Myocyte (in vitro differentiated cells): ENCODE results near the gene CCDC91. TPM values are rescaled to one million over a fixed set of nuclear protein-coding genes. Genes with fewer than 3 reads are reported as not detected.
"Not testable (repeated sequence)": the region's sequence is repeated elsewhere in the genome, so short reads cannot be mapped to it uniquely, and the experiment has no call there.

Experiments used
- DNase-seq: peaks from one replicate; pipeline ENCODE4 v3.0.0-alpha.2; 2012; ENCODE audit warnings: low read depth
- total RNA-seq: library from RNA; depleted of rRNA; stranded (reverse); fragments of >200 nt; gene quantifications from 2 replicates; pipeline ENCODE4 v1.2.3, GENCODE V29; 2014

The CCDC91 gene
- total RNA-seq, 1 donor from 2014 or later, result 17.5 TPM

DNA sequence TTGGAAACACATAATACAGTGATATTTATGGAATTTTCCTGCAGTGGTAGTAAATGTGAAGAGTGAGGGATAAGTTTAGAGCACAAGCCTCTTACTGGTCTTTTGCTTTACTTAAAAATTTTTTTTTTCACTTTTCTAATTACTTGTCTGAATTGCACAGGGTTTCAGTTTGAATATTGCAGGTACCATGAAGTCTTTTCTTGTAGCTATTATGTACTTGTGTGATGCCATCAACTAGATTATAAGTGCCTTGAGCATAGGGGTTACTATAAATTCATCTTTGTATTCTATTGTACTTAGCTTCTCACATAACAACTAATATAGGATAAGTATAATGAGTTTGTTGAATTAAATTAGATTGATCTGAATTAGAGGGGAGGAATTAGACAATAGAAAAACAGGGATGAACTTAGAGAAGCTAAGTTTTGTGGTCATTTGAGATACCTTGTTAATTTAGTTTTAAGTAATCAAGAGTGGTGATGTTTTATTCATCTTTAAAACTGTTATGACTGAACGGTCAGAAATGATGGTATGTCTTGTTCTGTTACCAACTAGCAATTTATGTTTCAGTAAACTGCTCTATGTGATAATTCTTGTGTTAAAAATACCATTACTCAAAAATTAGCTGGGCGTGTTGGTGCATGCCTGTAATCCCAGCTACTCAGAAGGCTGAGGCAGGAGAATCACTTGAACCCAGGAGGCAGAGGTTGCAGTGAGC is 42.1 kb downstream of the CCDC91 start:
- DNase-seq, result no peak

DNA sequence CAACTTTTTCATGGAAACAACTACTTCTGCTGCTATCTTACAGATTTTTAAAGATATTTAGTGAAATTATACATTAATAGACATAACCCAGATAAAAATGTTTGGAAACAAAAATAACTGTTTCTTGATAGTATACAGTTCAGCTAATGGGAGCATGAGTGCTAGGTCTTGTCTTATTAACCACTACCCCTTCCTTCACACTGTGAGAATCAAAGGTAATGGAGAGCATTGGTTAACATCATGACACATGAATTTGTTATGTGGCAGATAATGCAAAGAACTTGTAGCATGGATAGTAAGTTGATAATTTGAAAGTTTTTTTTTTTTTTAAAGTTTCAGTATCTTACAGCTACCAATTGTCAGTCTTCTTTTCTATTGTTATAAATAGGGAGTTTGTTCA is 44.2 kb downstream of the CCDC91 start:
- DNase-seq, result no peak

DNA sequence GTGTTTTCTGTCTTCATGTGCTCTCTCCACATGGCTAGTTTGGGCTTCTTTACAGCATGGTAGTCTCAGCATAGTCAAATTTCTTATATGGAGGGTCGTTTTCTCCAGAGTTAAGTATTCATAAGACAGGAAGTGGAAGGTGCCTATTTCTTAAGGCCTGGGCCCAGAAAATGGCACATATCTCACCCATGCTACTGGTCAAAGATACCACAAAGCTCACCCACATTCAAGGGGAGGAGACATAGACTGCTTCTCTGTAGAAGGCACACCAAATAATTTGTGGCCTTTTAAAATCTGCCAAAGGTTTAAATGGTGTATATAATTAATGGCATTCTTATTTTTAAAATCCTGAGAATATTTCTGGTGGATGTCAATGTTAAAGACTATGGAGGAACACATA is 44.8 kb downstream of the CCDC91 start:
- no peak for DNase-seq

DNA sequence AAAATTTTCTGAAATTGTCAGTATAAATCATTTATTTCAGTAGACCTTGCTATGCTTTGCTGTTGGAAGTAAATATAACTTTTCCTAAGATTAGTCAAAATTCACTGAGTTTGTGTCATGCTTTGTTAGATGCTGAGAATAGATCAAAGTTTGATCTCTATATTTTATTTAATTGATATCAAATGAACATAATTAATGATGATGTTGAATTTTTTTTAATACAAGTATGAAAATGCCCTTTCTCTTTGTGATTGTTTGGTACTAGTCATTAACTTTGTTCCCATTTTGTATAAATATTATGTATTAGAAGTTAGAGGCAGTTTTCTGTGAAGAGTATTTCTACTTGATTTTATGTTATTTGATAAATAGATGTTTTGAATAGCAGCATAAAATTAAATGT is 45.7 kb downstream of the CCDC91 start:
- DNase-seq, result no peak

DNA sequence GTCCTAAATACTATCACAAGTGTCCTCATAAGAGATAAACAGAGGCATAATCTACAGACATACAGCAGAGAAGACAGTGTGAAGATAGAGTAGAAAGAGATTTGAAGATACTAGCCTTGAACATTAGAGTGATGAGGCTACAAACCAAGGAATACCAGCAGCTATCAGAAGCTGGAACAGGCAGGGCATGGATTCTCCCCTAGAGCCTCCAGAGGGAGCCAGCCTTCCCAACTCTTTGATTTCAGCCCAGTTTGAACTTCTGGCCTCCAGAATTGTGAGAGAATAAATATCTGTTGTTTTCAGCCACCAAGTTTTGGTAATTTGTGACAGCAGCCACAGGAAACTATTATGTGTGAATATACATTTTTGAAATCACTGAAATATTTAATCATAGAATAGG is 47.2 kb downstream of the CCDC91 start:
- DNase-seq, result no peak

DNA sequence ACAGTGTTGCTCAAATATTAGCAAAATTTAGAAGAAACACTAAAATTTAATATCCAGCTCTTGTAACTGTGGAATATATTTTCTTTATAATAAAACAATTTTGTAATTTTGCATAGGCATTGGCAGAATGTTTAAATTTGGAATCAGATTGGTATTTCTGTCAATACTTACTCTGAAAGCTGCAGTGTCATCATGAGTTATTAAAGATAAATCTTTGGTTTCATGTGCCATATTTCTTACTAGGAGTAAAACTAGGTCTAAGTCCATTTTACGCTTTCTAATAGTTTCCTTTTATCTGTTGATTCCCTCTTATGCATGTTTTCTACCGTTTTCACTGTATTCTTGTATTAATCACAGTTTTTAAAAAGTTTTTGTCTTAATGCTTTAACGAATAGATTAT is 49.7 kb downstream of the CCDC91 start:
- DNase-seq, result no peak

DNA sequence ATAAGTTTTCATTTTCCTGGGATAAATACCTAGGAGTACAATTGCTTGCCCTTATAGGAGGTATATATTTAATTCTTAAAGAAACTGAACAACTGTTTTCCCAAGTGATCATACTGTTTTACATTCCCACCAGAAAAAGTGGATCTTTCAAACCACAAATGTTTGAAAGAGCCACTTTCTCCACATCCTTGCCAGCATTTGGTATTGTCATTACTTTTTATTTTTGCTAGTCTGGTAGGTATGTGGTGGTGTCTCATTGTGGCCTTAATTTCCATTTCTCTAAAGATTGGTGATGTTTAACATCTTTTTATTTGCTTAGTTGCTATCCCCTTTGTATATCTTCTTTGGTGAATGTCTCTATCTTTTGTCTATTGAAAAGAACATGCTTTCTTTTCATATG is 50.6 kb downstream of the CCDC91 start:
- DNase-seq, result no peak

DNA sequence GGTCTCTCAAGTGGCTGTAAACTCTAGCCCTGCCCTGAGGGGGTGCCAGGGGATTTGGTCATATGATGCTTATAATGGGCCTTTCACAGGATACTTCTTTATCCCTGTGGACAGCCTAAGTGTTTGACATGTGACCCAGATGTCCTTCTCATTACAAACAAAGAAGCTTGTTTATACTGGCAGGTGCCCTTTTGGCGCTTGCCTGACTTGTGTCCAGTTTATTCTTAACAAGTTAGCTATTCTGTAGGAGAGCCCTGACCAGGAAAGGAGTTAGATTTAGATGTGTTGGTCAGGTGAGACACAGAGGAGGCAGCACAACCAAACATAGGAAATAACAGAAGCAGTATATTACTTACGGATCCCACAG is 51.9 kb downstream of the CCDC91 start:
- no peak for DNase-seq

DNA sequence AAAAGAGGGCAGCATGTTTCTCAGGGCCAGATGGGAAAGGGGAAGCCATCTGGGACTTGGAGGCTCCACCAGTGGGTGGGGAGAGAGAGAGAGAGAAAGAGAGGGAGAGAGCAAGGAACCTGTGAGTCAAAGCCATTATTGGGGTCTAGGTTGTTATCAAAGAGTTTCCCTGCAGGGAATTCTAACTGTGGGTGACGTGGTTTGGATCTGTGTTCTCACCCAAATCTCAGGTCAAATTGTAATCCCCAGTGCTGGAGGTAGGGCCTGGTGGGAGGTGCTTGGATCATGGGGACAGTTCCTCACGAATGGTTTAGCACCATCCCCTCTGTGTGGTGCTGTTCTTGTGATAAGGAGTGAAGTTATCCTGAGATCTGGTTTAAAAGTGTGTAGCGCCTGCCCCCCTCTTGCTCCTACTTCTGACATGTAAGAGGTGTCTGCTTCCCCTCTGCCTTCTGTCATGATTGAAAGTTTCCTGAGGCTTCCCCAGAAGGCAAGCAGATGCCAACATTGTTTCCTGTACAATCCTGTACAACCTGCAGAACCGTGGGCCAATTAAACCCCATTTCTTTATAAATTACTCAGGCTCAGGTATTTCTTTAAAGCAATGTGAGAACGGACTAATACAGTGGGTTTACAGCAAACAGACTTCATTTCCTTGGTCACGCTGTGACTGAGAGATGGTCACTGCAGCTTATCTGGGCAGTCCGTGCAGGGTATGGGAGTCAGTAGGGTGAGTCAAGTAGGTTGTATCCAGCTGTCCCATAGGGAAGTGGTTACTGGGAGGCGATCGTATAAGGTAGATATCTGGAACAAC is 52.4 kb downstream of the CCDC91 start:
- DNase-seq, result no peak

DNA sequence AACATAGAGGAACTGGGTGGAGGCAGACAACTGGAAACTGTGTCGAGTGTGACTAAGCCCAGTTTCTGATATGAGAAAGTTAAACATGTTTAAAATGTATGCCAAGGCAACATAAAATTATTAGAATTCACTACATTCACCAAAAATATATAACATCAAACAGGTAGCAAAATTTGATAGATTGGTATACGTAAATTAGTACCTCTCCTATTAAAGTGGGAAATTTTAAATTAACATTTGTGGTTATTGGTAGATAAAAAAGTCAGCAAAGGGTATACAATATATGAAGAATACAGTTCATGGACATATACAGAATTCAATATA is 53.0 kb downstream of the CCDC91 start:
- DNase-seq, result no peak

DNA sequence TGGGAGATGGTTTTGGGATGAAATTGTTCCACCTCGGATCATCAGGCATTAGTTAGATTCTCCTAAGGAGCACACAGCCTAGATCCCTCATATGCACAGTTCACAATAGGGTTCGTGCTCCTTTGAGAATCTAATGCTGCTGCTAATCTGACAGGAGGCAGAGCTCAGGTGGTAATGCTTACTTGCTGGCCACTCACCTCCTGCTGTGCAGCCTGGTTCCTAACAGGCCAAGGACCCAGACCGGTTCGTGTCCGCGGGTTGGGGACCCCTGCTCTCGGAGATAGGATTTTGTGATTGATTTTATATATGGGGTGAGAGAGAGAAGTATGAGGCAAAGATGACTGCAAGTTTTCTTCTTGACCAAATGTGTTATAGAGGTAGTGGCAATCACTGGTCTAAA is 57.5 kb downstream of the CCDC91 start:
- no peak for DNase-seq

DNA sequence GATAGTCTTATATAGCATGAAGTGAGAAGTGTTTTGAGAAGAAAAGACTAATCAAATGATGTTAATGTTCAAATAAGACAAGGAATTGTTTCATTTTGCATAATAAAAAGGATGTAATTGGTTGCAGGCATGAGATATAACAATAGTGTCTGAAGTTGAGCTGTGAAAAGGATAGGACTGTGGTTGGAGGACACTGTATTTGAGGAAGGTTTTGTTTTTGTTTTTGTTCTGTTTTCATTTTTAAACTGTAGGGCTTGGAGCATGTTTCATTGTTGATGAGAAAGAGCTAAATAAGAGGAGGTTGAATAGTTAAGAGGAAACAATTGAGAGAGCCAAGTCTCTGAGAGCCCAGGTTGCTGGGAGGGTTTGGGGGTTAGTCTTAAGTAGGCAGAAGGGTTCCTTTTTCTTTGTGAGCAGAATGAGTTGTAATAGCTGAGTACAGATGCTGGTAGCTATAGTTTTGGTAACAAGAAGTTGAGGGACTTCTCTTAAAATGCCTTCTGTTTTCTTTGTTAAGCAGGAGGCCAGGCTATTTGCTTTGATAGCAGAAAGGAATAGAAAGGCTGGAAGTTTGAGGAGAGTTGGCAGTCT is 58.4 kb downstream of the CCDC91 start:
- no peak for DNase-seq

DNA sequence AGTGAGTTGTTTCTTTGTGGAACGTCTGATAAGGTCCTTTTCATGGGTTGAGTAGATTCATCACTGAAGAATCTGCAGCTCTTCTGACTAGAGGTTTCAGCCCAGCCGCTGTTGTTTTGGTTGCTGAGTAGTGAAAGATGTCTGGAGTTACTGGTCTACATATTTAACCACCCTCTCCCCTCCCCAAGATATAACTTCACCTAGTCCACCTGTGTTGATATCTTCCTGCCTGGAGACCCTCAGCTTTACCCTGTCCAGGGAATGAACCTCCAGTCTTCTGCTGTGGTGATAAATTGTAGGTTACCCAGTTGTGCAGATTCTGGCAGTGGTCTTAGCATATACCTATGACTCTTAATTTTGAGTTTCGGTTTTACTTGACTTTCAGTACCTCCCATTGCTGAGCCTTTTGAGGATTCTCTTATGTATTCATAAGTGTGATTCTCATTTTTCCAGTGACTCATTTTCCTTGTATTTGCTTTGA is 62.9 kb downstream of the CCDC91 start:
- peak; percentile 9 for DNase-seq

DNA sequence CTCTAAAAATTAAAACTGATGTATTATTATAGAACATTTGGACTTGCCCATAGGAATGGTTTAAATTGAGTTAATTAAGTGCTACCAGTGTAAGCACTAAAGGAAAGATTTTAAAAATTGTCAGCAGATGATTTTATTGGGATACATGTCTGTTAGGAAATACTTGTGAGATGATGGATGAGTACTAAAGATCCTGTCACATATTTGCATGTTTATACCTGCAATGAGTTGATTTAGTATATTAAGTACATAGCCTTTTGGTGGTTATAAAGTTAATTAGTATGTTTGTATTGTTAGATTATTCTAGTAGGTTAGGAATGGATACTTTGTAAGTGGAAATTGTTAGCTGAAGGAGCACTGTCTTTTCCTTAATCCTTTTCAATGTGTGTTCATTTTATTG is 67.2 kb downstream of the CCDC91 start:
- no peak for DNase-seq

DNA sequence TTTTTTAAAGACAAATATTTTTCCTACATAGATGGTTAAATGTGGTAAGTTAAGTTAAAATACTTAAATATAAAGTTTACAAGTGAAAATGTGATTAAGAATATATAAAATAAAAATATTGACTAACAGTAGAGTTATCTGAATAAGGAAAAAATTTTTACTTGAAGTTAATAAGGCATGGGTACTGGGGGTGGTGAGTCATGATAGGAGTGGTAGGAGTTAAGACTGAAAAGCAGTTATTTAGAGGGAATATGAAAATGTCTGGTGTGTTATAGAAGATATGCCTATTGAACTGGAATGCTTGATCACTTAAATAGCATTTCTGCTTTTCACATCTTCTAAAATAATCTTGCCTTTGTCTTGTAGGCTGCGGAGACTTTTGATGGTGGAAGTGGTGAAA is 68.7 kb downstream of the CCDC91 start:
- no peak for DNase-seq

DNA sequence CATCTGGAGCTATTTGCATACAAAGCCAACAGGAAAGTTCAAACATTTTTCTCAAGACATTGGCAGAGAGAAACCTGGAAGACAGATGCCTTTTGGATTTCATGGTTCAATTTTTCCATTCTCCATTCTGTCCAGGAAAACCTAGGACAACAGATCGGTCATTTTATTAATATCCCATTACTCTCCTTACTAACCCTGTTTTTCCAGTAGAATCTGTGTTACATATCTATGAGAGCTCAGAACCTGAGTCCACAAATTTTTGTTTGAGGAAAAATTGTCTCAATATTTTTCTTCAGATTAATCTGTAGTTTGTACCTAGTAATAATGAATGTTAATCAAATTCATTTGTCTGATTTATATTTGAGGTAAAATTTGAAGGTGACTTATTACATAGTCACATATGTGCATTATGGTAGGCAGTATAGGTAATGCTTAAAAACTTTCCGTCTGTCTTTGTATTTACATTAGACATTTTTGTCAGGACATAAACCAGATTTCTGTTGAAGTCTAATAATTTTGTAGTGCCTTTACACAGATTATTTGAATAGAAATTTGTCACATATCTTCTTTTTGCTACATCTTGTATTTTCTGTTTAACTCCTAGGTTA is 75.3 kb downstream of the CCDC91 start:
- DNase-seq, result no peak

DNA sequence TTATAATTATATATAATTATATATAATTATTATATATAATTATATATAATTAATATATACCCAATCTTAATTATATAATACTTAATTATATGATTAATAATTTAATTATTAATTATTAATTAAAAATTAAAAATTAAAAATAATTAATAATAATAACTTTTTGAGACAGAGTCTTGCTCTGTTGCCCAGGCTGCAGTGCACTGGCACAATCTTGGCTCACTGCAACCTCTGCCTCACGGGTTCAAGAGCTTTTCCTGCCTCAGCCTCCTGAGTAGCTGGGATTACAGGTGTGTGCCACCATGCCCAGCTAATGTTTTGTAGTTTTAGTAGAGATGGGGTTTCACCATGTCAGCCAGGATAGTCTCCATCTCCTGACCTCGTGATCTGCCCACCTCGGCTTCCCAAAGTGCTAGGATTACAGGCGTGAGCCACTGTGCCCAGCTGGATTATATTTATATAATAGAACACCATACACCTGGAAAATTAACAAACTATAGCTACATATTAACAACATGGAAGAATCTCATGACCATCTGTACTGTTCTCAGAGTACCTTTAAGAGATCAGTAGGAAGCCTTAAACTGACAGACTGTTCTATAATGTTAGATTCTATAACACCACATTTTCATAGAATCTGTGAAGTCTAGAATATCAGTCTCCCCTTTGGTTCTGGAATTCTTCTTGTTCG is 77.8 kb downstream of the CCDC91 start:
- DNase-seq, result not testable (repeated sequence)

DNA sequence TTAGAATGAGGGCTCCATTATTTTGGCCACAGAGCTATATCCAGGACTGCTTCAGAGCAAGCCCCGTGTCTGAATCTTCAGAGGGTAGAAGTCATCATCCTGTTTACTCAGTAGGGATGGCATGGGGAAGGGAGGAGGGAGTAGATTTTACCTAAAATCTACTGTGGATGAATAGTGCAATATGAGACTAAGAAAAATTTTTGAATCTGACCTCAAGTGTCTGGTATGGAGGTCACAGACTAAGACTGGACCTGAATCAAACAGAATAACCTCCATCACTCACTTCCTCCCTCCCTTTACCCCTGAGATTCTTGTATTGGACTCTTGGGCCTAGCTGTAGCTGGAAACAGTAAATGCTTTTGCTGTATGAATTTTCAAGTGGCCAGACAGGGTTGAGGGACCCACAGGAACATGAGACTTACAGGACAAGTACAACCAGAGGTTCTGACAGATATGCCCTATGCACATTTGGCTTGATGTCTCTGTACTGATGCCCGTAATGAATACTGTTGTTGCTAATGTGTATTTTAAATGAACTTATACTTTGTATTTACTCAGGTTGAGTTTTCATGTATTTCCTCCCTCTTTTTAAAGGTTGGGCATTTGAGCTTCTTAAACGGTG is 78.5 kb downstream of the CCDC91 start:
- DNase-seq, result no peak

DNA sequence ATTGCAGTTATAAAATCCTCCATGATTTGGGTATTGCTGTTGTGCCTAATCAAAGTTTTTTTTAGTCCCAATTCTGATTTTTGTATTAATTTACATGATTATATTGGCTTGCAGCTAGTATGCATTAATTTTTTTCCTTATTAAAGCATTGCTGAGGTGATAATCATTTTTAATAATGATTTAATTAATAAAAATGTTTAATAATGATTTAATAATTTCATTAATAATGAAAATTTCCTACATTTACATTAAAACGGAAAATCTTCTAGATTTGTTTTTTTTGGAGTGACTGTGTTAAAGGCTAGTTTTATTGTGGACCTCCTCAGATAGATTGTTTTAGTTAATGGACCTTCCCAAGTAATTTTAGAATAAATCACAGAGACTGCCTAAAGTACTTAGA is 79.6 kb downstream of the CCDC91 start:
- DNase-seq, result no peak

DNA sequence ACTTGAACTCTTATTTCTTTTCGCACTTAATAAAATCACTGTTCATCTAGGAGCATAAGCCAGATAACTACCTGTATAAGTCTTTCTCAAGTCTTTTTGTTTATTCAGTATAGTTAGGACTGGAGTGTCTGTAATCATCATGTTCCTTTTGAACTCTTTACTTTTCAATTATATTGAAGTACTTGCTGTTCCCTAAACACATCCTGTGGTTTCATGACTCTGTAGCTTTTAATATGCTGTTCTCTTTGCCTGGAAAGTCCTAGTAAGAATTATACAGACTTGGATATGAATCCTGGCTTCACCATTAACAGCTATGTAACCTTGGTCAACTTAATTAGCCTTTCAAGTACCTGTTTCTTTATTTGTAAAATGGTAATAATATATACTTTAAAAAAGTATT is 88.2 kb downstream of the CCDC91 start:
- DNase-seq, result no peak

DNA sequence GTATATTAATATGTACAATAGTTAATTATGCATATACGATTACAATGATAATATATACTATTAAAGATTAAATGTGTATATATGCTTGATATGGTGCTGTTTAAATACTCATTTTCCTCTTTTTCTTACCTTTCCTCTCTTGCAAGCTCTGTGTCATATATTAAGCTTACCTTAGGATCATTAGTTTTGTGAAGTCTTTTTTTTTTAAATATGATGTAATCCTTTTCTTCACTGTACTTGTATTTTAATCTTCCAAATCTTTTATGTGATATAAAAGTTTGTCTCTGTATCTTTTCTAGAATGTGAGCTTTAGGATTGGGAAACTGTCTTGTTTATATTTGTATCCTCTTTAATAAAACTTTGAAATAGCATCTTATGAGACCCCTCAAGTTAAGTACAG is 88.7 kb downstream of the CCDC91 start:
- no peak for DNase-seq
